GM18868 (cell line): Measurements from ENCODE around the gene UNKL.

ENCODE experiments used
- ATAC-seq: cut with Tn5 transposase; IDR thresholded peaks from one replicate; pipeline ENCODE4 v1.9.1; 2021; ENCODE audit warnings: mild to moderate bottlenecking, moderate library complexity; ENCODE audit not compliant: unreplicated experiment

The UNKL gene

DNA sequence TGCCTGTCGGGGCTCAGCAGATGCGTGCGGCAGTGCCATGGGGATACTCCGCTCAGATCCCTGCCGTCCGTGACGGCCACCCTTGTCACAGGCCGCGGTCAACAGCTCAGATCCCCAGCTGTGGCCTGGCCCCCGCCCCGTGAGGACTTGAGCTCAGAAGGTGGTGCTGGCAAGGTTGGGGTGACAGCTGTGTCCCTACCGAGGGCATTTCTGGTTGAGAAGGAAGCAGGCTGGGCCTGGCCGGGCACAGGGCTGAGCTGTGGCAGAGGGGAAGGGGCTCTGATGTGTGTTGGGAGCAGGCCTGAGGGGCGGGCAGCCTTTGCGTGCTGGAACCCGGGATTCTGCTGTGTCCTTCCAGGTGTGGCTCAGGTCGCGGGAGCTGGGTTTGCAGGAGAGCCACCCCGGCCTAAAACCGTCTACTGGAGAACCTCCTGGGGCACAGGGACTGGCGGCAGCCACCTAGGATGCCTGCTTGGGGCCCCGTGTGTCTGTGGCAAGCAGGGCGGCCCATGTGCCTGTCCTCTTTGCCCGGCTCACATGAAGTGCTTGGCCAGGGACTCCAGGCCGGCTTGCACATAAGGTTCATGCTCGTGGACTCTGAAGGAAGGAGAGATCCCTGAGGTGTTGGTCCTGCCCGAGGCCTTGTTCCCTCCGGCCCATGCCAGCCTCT is 100.0 kb downstream of the UNKL start:
- ATAC-seq: no peak

DNA sequence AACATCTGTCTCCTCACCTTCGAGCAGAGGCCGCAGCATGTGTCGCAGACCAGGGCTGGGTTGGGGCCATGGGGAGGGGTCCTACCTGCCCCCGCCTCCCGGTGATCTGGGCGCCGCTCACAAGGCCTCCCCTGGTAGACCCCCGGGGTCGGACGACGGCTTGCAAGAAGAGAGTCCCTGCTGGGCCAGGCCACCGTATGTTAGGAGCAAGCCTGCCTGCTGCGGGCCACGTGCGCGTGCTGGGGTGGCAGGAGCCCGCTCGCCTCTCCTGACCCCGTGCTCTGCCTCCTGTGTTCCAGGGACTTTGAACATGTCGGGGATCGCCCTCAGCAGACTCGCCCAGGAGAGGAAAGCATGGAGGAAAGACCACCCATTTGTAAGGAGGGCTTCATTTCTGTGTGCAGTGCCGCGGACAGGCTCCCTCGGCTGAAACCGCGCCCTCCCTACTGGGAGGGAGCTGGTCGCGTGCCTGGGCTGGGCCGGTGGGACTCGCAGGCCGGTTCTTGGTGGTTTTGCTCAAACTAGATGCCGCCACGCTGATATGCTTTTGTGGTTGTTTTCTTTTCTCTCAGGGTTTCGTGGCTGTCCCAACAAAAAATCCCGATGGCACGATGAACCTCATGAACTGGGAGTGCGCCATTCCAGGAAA is 100.7 kb downstream of the UNKL start:
- ATAC-seq: no peak
